Testis (tissue), 3 donors: ENCODE measurements around the gene NR2F2. TPM values are rescaled to one million over a fixed set of nuclear protein-coding genes. Genes with fewer than 3 reads are reported as not detected.

ENCODE experiments used
- DNase-seq: peaks from one replicate; pipeline ENCODE4 v3.0.0-alpha.2; 2019
- H3K27ac ChIP-seq, 2 donors: fragments of 200-600 bp; sonication (generic); one replicate each; pipeline ENCODE4 v1.5.1; 2019
- H3K27me3 ChIP-seq: fragments of 200-600 bp; sonication (generic); one replicate; pipeline ENCODE4 v1.5.1; 2019
- H3K36me3 ChIP-seq: fragments of 200-600 bp; sonication (generic); one replicate; pipeline ENCODE4 v1.5.1; 2017; ENCODE audit warnings: low read depth; ENCODE audit errors: missing control alignments
- H3K4me1 ChIP-seq: fragments of 200-600 bp; sonication (generic); one replicate; pipeline ENCODE4 v1.5.1; 2019
- H3K4me3 ChIP-seq, 2 donors: fragments of 200-600 bp; sonication (generic); one replicate each; pipeline ENCODE4 v1.5.1; 2017 to 2019
- H3K9me3 ChIP-seq: fragments of 200-600 bp; sonication (generic); one replicate; pipeline ENCODE4 v1.5.1; 2017
- POLR2A ChIP-seq: fragments of 450-650 bp; IDR thresholded peaks from one replicate; pipeline ENCODE4 v1.6.1; 2017; ENCODE audit warnings: antibody characterized with exemption, mild to moderate bottlenecking, moderate library complexity
- WGBS, 2 donors: methylation state at CpG; one replicate each; pipeline ENCODE4 v1.1.5; 2018; 5-methylcytosine and 5-hydroxymethylcytosine counted together
- intact Hi-C: fragments of 100-400 bp; cut with DNase I; formaldehyde crosslinking; loops from one replicate; pipeline ENCODE4 v1.15.1; 2023; ENCODE audit warnings: low total_unique reads
- microRNA counts, 2 donors: library from miRNA; unstranded; fragments of <30 nt; microRNA quantifications; one replicate each; lab custom pipeline; 2016
- polyA plus RNA-seq: library from polyadenylated mRNA; stranded (reverse); fragments of 350-450 nt; fragmentation: Illumina TruSeq; extraction: RNeasy Lipid Tissue Mini Kit (QIAGEN cat#74804); gene quantifications from one replicate; pipeline ENCODE4 v1.2.3, GENCODE V29; 2014; ENCODE audit warnings: low read depth, low replicate concordance; ENCODE audit not compliant: insufficient read depth
- total RNA-seq, 2 donors: library from RNA; depleted of rRNA; stranded (reverse); fragments of >200 nt; gene quantifications; one replicate each; pipeline ENCODE4 v1.2.3, GENCODE V29; 2016
- TF ChIP-seq, protein P1 (sequence below), 3 experiments: fragments of 450-650 bp in 2 of 3; fragments of 200-600 bp in 1 of 3; sonication (generic) in 1 of 3; IDR thresholded peaks; one replicate each; pipeline ENCODE4 v1.5.1; 2016 to 2019; ENCODE audit warnings: antibody characterized with exemption in 3 of 3, mild to moderate bottlenecking in 2 of 3, moderate library complexity in 1 of 3

Gene NR2F2
- total and polyA plus RNA-seq, 3 donors from 2014 or later: 31.2 to 42.9 (median 38.2) TPM

DNA sequence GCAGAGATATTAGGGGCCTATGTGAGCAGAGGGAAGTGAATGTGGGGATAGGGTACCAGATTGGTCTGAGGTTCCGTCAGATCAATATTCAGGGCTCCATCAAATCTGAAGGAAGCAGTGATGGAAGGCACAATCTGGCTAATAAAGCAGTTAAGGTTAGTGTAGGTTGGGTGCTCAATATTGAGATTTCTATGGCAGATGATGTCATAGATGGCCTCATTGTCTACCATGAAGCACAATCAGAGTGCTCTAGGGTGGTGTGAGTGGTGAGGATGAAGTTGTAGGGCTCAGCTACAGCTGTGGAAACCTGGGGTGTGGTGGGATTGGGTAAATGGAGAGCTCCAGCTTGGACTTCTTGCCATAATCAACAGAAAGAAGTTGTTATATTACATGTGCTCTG lies 58.2 kb downstream of the NR2F2 start:
- Histone ChIP-seq H3K4me1 (no peaks in the 10 kb centered on the region), H3K36me3 (no peaks in the 10 kb centered on the region), H3K4me3 (no peak overlapping the region), H3K27ac (no peak overlapping the region), H3K27me3 (no peaks in the 10 kb centered on the region), H3K9me3 (no peaks in the 10 kb centered on the region)
- TF ChIP-seq, protein P1, sequence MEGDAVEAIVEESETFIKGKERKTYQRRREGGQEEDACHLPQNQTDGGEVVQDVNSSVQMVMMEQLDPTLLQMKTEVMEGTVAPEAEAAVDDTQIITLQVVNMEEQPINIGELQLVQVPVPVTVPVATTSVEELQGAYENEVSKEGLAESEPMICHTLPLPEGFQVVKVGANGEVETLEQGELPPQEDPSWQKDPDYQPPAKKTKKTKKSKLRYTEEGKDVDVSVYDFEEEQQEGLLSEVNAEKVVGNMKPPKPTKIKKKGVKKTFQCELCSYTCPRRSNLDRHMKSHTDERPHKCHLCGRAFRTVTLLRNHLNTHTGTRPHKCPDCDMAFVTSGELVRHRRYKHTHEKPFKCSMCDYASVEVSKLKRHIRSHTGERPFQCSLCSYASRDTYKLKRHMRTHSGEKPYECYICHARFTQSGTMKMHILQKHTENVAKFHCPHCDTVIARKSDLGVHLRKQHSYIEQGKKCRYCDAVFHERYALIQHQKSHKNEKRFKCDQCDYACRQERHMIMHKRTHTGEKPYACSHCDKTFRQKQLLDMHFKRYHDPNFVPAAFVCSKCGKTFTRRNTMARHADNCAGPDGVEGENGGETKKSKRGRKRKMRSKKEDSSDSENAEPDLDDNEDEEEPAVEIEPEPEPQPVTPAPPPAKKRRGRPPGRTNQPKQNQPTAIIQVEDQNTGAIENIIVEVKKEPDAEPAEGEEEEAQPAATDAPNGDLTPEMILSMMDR (IDR thresholded peaks at IDR 0.05): no peak
- no peak for TF ChIP-seq POLR2A
- intact Hi-C loops: no loop called here
- WGBS, 2 donors: 0 to 89% methylated on average over 1 of the region's 1 CpG
- no peak for DNase-seq

MicroRNAs encoded within 50 kb of the gene (microRNA counts, 767-probe panel; counts per million panel counts)
- 0 to 152 counts per million in 2 donors for microRNA hsa-miR-1469 (lab: Ali Mortazavi, UCI)
